ENCODE data around the gene ARID5B. TPM values are rescaled to one million over a fixed set of nuclear protein-coding genes. Genes with fewer than 3 reads are reported as not detected.

Gene ARID5B
- polyA plus RNA-seq, 1 of the 3 experiments (the other 2 are of a cell fraction) = 10.9 TPM

DNA sequence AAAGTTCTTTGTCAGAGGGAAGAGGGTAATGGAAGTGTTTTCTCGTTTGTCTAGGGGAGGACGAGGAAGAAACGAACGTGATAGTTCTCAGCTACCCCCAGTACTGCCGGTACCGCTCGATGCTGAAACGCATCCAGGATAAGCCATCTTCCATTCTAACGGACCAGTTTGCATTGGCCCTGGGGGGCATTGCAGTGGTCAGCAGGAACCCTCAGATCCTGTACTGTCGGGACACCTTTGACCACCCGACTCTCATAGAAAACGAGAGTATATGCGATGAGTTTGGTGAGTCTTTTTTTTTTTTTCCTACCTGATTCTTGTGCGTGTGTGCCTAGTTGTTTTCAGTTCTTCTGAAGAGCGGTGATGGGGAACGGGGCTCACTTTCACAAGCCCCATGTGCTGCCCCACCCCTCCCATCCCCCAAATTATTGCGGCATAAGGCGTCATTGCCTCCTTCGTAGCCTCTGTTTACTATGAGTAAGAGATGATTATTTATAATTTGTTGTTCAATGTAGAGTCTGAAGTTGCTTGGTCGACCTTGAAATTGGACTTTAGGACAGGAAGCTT lies 98.6 kb downstream of the ARID5B start:
- H3K4me3 ChIP-seq (ENCODE audit: low read depth in 2 of 2, low read length in 1 of 2) = no peak overlapping the region
- 95% methylated on average over 20 of the region's 20 CpGs for WGBS (ENCODE audit: low lambda C conversion rate)
- no peak overlapping the region for H3K9ac ChIP-seq
- no peak overlapping the region for H2AFZ ChIP-seq (ENCODE audit: low read depth)
- H3K27ac ChIP-seq (ENCODE audit: low read depth in 2 of 2, low read length in 1 of 2) = no peak overlapping the region
- peaks cover 1% of the 10 kb centered on the region for H3F3A ChIP-seq (replicated peaks; ENCODE audit: insufficient read depth)
- TF ChIP-seq USF1 (IDR thresholded peaks at IDR 0.05; ENCODE audit: borderline replicate concordance, low read depth) = no peak
- no peak for TF ChIP-seq EP300 (IDR thresholded peaks at IDR 0.05; ENCODE audit: borderline replicate concordance in 1 of 2, low read depth in 1 of 2, low read length in 1 of 2)
- TF ChIP-seq TAF1 (IDR thresholded peaks at IDR 0.05; ENCODE audit: borderline replicate concordance, low read depth, low read length) = no peak
- TF ChIP-seq PBX3 (IDR thresholded peaks at IDR 0.05) = no peak
- no peak for TF ChIP-seq MAX (IDR thresholded peaks at IDR 0.05; ENCODE audit: low read depth)
- TF ChIP-seq MEF2A (IDR thresholded peaks at IDR 0.05; ENCODE audit: borderline replicate concordance, low read depth) = no peak
- TF ChIP-seq IRF3 (IDR thresholded peaks at IDR 0.05; ENCODE audit: low read depth, low read length) = no peak
- TF ChIP-seq, protein P1, sequence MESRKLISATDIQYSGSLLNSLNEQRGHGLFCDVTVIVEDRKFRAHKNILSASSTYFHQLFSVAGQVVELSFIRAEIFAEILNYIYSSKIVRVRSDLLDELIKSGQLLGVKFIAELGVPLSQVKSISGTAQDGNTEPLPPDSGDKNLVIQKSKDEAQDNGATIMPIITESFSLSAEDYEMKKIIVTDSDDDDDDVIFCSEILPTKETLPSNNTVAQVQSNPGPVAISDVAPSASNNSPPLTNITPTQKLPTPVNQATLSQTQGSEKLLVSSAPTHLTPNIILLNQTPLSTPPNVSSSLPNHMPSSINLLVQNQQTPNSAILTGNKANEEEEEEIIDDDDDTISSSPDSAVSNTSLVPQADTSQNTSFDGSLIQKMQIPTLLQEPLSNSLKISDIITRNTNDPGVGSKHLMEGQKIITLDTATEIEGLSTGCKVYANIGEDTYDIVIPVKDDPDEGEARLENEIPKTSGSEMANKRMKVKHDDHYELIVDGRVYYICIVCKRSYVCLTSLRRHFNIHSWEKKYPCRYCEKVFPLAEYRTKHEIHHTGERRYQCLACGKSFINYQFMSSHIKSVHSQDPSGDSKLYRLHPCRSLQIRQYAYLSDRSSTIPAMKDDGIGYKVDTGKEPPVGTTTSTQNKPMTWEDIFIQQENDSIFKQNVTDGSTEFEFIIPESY (IDR thresholded peaks at IDR 0.05; ENCODE audit: borderline replicate concordance, low read depth) = no peak
- no peak for TF ChIP-seq CHD2 (IDR thresholded peaks at IDR 0.05; ENCODE audit: low read length, partially characterized antibody)
- TF ChIP-seq FOSL2 (IDR thresholded peaks at IDR 0.05; ENCODE audit: borderline replicate concordance, low read depth) = no peak
- TF ChIP-seq, protein P2, sequence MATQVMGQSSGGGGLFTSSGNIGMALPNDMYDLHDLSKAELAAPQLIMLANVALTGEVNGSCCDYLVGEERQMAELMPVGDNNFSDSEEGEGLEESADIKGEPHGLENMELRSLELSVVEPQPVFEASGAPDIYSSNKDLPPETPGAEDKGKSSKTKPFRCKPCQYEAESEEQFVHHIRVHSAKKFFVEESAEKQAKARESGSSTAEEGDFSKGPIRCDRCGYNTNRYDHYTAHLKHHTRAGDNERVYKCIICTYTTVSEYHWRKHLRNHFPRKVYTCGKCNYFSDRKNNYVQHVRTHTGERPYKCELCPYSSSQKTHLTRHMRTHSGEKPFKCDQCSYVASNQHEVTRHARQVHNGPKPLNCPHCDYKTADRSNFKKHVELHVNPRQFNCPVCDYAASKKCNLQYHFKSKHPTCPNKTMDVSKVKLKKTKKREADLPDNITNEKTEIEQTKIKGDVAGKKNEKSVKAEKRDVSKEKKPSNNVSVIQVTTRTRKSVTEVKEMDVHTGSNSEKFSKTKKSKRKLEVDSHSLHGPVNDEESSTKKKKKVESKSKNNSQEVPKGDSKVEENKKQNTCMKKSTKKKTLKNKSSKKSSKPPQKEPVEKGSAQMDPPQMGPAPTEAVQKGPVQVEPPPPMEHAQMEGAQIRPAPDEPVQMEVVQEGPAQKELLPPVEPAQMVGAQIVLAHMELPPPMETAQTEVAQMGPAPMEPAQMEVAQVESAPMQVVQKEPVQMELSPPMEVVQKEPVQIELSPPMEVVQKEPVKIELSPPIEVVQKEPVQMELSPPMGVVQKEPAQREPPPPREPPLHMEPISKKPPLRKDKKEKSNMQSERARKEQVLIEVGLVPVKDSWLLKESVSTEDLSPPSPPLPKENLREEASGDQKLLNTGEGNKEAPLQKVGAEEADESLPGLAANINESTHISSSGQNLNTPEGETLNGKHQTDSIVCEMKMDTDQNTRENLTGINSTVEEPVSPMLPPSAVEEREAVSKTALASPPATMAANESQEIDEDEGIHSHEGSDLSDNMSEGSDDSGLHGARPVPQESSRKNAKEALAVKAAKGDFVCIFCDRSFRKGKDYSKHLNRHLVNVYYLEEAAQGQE (IDR thresholded peaks at IDR 0.05; ENCODE audit: low read depth, low read length) = no peak
- H3K36me3 ChIP-seq (replicated peaks in 1 of 2; ENCODE audit: control insufficient read depth in 1 of 2, insufficient read depth in 2 of 2, low read length in 1 of 2) = peaks cover 9 to 11% of the 10 kb centered on the region in 2 experiments
- H4K20me1 ChIP-seq (ENCODE audit: insufficient read depth) = no peaks in the 10 kb centered on the region; the same call in 1 of the 2 replicates
- peaks cover 23% of the 10 kb centered on the region; the same call in 1 of the 2 replicates for H3K79me2 ChIP-seq (ENCODE audit: insufficient read depth)
- peaks cover 11% of the 10 kb centered on the region in 2 experiments; a peak in 3 of 4 replicates for H3K4me1 ChIP-seq (ENCODE audit: control insufficient read depth in 1 of 2, insufficient read depth in 2 of 2, low read depth in 1 of 2, low read length in 1 of 2)
- H3K4me2 ChIP-seq = no peak overlapping the region
- no peaks in the 10 kb centered on the region for H3K27me3 ChIP-seq (ENCODE audit: insufficient read depth)
- no peaks in the 10 kb centered on the region for H3K9me2 ChIP-seq
- no peak for DNase-seq
- H3K9me3 ChIP-seq = no peaks in the 10 kb centered on the region
- ChIA-PET CTCF (no interaction called here), POLR2A (no interaction called here)
